ENCODE data around the gene SP6.
A peak's percentile ranks its signal among the peaks of the same experiment; 100 is the strongest.

SP6 gene

DNA sequence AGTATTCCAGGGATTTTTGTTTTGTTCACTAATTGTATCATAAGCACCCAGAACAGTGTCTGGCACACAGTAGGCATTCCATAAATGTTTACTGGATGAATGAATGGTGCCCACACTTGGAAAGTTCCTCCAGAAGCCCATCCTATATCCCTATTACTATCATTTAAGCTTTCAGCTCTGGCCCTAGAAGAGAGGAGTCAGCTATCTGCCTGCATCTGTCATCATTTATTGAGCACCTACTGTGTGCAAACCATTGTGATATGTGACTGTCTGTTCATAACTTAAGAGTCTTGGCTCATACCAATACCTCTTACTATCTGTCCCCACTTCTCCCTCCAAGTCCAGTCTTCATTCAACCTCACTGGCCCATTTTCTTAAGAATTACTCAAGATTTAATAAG, 20.1 kb upstream of the SP6 start:
- H3K79me2 ChIP-seq = no peaks in the 10 kb centered on the region
- no peak overlapping the region for H2AFZ ChIP-seq
- peaks cover 15% of the 10 kb centered on the region for H3K4me1 ChIP-seq
- no peaks in the 10 kb centered on the region for H3K9me3 ChIP-seq (ENCODE audit: control insufficient read depth, low read length)
- no peak for TF ChIP-seq CTCF (IDR thresholded peaks at IDR 0.05)
- H3K27ac ChIP-seq = no peak overlapping the region
- no peaks in the 10 kb centered on the region for H3K36me3 ChIP-seq (ENCODE audit: control insufficient read depth, insufficient read depth, low read length)
- H3K27me3 ChIP-seq (ENCODE audit: control insufficient read depth, insufficient read depth, low read length) = no peaks in the 10 kb centered on the region
- H3K4me3 ChIP-seq (ENCODE audit: low read depth, low read length) = no peak overlapping the region
- no peak overlapping the region for H3K4me2 ChIP-seq (ENCODE audit: low read length)
- H3K9ac ChIP-seq = no peak overlapping the region

DNA sequence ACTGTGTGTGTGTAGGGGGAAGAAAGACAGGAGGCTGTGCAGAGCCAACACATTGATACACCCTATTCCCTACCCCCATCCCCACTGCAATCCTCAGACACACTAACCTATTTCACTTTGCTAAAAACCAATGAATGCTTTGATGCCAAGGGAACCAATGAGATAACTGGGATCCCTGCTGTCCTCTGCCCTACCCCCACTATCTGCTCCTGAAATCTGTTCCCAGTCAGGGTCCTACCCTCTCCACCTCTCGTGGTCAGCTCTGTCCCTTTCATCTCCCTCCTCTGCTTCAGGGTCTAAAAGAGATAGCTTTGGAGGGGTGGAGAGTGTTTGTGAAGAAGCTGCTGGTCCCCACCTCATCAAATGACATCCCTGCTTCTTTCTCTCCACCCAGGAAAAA, 19.1 kb upstream of the SP6 start:
- TF ChIP-seq CTCF (IDR thresholded peaks at IDR 0.05) = no peak
- no peak overlapping the region for H3K4me3 ChIP-seq (ENCODE audit: low read depth, low read length)
- H3K9ac ChIP-seq = no peak overlapping the region
- no peak overlapping the region for H3K4me2 ChIP-seq (ENCODE audit: low read length)
- H3K9me3 ChIP-seq (ENCODE audit: control insufficient read depth, low read length) = no peaks in the 10 kb centered on the region
- H3K4me1 ChIP-seq = peaks cover 11% of the 10 kb centered on the region
- H3K27me3 ChIP-seq (ENCODE audit: control insufficient read depth, insufficient read depth, low read length) = no peaks in the 10 kb centered on the region
- no peak overlapping the region for H3K27ac ChIP-seq
- H3K36me3 ChIP-seq (ENCODE audit: control insufficient read depth, insufficient read depth, low read length) = no peaks in the 10 kb centered on the region
- no peak overlapping the region for H2AFZ ChIP-seq
- H3K79me2 ChIP-seq = no peaks in the 10 kb centered on the region

DNA sequence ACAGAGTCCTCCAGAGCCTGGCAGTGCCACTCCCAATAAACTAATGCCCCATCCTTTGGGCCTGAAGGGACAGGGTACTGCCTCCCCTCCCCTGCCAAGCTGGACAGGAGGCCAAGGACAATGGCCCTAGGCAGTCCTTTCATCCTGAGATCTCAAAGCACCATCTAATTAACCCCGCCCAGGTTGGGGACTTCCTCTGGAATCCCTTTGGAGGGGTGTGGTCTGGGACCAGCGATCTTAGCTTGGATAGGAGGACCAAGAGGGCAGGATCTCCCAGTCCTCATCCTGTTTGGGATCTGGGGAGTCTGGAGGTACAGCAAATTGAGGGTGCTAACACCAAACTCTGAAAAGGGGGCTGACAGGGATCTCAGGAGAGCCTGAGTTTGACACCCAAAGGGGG, 18.2 kb upstream of the SP6 start:
- Histone ChIP-seq H3K36me3 (ENCODE audit: control insufficient read depth, insufficient read depth, low read length) (no peaks in the 10 kb centered on the region), H3K4me3 (ENCODE audit: low read depth, low read length) (no peak overlapping the region), H3K27me3 (ENCODE audit: control insufficient read depth, insufficient read depth, low read length) (no peaks in the 10 kb centered on the region), H3K79me2 (no peaks in the 10 kb centered on the region), H3K9me3 (ENCODE audit: control insufficient read depth, low read length) (no peaks in the 10 kb centered on the region), H2AFZ (peak overlapping the region; percentile 23), H3K4me1 (peaks cover 9% of the 10 kb centered on the region), H3K27ac (no peak overlapping the region), H3K4me2 (ENCODE audit: low read length) (no peak overlapping the region), H3K9ac (no peak overlapping the region)
- TF ChIP-seq CTCF (IDR thresholded peaks at IDR 0.05) = no peak

GRCh38 chr17:47867813-47868533, 17.0 kb upstream of the SP6 start:
- no peaks in the 10 kb centered on the region for H3K27me3 ChIP-seq (ENCODE audit: control insufficient read depth, insufficient read depth, low read length)
- H3K36me3 ChIP-seq (ENCODE audit: control insufficient read depth, insufficient read depth, low read length) = no peaks in the 10 kb centered on the region
- H3K4me1 ChIP-seq = peaks cover 9% of the 10 kb centered on the region
- no peak overlapping the region for H2AFZ ChIP-seq
- no peak overlapping the region for H3K9ac ChIP-seq
- TF ChIP-seq CTCF (IDR thresholded peaks at IDR 0.05) = no peak
- no peak overlapping the region for H3K4me3 ChIP-seq (ENCODE audit: low read depth, low read length)
- H3K79me2 ChIP-seq = no peaks in the 10 kb centered on the region
- no peak overlapping the region for H3K4me2 ChIP-seq (ENCODE audit: low read length)
- no peak overlapping the region for H3K27ac ChIP-seq
- no peaks in the 10 kb centered on the region for H3K9me3 ChIP-seq (ENCODE audit: control insufficient read depth, low read length)

DNA sequence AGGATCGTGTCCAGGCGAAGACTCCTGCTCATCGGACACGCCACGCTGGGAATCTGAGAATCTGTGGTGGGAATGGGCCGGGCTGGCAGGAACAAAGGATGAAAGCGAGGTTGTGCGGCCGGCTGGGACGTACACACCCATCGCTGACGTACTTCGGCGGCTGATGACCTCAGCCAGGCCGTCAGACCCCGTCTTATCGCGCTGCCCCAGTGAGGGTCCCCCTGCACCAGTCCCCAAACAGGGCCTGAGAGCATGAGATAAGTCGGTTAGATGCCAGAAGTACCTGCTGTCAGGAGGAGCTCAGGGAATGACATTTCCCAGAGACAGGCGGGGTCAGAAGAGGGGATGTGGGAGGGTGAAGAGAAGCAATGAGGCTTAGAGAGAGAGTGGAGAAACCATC, 16.0 kb upstream of the SP6 start:
- Histone ChIP-seq H3K9ac (no peak overlapping the region), H3K4me3 (ENCODE audit: low read depth, low read length) (no peak overlapping the region), H2AFZ (no peak overlapping the region), H3K27me3 (ENCODE audit: control insufficient read depth, insufficient read depth, low read length) (no peaks in the 10 kb centered on the region), H3K79me2 (no peaks in the 10 kb centered on the region), H3K27ac (no peak overlapping the region), H3K4me2 (ENCODE audit: low read length) (no peak overlapping the region), H3K36me3 (ENCODE audit: control insufficient read depth, insufficient read depth, low read length) (no peaks in the 10 kb centered on the region), H3K4me1 (peaks cover 9% of the 10 kb centered on the region), H3K9me3 (ENCODE audit: control insufficient read depth, low read length) (no peaks in the 10 kb centered on the region)
- TF ChIP-seq CTCF (IDR thresholded peaks at IDR 0.05) = no peak

Data from parathyroid adenoma (tissue), 2 donors.